Upper lobe of left lung (tissue), 4 donors: Measurements from ENCODE around the gene ANAPC2.

Experiments
- EP300 ChIP-seq, 4 donors: sonication (generic); formaldehyde crosslinking; IDR thresholded peaks; one replicate each; pipeline ENCODE4 v1.5.1; 2017; ENCODE audit warnings: antibody characterized with exemption in 4 of 4, control low read depth in 2 of 4
- POLR2A ChIP-seq, 4 donors: fragments of 450-650 bp; IDR thresholded peaks; one replicate each; pipeline ENCODE4 v1.5.1; 2016 to 2017; ENCODE audit warnings: antibody characterized with exemption in 4 of 4, mild to moderate bottlenecking in 2 of 4
- TF ChIP-seq, protein P1 (sequence below), 6 experiments: fragments of 450-650 bp in 4 of 6; fragments of 200-600 bp in 2 of 6; sonication (generic) in 2 of 6; IDR thresholded peaks; one replicate each; pipeline ENCODE4 v1.5.1; 2016 to 2019; ENCODE audit warnings: antibody characterized with exemption in 6 of 6

DNA sequence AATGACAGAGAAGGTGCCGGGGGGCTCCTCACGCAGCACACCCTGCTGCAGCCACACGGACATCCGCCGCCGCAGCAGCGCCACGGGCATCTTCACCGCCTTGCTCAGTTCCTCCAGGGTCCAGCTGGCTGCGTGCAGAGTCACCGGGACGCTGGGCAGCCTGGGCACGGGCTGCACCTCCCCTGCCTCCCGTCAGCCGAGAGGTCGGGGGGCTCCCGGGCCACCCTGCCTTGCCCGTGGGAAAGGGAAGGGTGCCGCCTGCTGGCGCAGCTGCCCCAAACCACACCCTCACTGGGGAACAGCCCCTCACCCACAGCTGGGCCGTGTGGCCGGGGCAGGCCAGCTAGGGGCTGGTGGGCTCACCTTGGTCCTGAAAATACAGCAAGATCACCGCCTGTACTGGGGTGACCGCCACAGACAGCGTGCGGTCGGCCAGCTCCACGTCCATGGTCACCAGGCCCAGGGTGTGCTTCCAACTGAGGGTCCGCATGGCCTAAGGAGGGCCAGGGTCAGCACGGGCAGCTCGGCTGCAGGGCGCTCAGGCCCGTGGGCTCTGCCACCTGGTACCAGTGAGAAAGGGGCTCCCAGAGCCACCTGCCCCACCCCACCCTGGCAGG is 12.9 kb downstream of the ANAPC2 start:
- TF ChIP-seq, protein P1, sequence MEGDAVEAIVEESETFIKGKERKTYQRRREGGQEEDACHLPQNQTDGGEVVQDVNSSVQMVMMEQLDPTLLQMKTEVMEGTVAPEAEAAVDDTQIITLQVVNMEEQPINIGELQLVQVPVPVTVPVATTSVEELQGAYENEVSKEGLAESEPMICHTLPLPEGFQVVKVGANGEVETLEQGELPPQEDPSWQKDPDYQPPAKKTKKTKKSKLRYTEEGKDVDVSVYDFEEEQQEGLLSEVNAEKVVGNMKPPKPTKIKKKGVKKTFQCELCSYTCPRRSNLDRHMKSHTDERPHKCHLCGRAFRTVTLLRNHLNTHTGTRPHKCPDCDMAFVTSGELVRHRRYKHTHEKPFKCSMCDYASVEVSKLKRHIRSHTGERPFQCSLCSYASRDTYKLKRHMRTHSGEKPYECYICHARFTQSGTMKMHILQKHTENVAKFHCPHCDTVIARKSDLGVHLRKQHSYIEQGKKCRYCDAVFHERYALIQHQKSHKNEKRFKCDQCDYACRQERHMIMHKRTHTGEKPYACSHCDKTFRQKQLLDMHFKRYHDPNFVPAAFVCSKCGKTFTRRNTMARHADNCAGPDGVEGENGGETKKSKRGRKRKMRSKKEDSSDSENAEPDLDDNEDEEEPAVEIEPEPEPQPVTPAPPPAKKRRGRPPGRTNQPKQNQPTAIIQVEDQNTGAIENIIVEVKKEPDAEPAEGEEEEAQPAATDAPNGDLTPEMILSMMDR (IDR thresholded peaks at IDR 0.05) = no peak
- TF ChIP-seq POLR2A (IDR thresholded peaks at IDR 0.05) = no peak
- TF ChIP-seq EP300 (IDR thresholded peaks at IDR 0.05) = no peak
